ENCODE measurements around the gene LGR5. TPM values are rescaled to one million over a fixed set of nuclear protein-coding genes. Genes with fewer than 3 reads are reported as not detected.

LGR5 gene
- total and polyA plus RNA-seq, 9 of the 15 experiments (the other 6 are each of a cell fraction or from before 2014, with no cell fraction given): not detected

DNA sequence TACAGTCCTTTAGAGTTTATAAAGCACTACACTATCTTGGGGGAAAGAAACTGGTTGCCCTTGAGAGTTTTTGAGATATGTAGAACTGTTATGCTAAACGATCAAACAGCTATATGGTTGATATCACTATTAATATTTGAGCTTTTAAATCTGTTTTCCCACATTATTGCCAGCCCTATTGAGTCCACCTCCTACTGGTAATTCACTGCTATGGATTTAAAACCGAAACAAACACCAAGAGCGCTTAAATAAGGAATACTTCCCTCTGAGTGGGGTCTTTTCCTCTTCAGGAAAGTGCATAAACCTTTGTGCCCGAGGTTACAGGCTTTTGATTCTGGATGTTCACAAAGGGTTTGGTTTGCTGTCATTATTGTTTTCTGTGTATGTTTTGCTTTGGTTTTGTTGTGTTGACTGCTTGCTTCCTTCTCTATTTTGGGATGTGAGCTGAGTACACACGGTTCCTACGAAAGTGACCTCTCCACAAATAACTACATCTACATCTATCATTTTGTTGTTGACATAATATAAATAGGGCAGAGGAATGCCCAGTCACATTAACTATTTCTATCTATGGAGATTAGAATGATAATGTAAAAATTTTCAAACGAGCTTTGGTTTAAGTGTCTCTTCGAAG lies 44.8 kb downstream of the LGR5 start (continued):
- TF ChIP-seq, protein P1, sequence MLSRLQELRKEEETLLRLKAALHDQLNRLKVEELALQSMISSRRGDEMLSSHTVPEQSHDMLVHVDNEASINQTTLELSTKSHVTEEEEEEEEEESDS (CRISPR knock-in tag; IDR thresholded peaks at IDR 0.05): no peak
- TF ChIP-seq, protein P2, sequence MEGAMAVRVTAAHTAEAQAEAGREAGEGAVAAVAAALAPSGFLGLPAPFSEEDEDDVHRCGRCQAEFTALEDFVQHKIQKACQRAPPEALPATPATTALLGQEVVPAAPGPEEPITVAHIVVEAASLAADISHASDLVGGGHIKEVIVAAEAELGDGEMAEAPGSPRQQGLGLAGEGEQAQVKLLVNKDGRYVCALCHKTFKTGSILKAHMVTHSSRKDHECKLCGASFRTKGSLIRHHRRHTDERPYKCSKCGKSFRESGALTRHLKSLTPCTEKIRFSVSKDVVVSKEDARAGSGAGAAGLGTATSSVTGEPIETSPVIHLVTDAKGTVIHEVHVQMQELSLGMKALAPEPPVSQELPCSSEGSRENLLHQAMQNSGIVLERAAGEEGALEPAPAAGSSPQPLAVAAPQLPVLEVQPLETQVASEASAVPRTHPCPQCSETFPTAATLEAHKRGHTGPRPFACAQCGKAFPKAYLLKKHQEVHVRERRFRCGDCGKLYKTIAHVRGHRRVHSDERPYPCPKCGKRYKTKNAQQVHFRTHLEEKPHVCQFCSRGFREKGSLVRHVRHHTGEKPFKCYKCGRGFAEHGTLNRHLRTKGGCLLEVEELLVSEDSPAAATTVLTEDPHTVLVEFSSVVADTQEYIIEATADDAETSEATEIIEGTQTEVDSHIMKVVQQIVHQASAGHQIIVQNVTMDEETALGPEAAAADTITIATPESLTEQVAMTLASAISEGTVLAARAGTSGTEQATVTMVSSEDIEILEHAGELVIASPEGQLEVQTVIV (CRISPR knock-in tag; IDR thresholded peaks at IDR 0.05; ENCODE audit: borderline replicate concordance): no peak
- TF ChIP-seq EHMT2 (IDR thresholded peaks at IDR 0.05) (no peak), XRCC5 (IDR thresholded peaks at IDR 0.05; ENCODE audit: low read depth, low read length) (no peak), ZNF121 (CRISPR knock-in tag; conservative IDR thresholded peaks at IDR 0.05) (no peak), GTF2E2 (tag; IDR thresholded peaks at IDR 0.05) (no peak)
- TF ChIP-seq, protein P3, sequence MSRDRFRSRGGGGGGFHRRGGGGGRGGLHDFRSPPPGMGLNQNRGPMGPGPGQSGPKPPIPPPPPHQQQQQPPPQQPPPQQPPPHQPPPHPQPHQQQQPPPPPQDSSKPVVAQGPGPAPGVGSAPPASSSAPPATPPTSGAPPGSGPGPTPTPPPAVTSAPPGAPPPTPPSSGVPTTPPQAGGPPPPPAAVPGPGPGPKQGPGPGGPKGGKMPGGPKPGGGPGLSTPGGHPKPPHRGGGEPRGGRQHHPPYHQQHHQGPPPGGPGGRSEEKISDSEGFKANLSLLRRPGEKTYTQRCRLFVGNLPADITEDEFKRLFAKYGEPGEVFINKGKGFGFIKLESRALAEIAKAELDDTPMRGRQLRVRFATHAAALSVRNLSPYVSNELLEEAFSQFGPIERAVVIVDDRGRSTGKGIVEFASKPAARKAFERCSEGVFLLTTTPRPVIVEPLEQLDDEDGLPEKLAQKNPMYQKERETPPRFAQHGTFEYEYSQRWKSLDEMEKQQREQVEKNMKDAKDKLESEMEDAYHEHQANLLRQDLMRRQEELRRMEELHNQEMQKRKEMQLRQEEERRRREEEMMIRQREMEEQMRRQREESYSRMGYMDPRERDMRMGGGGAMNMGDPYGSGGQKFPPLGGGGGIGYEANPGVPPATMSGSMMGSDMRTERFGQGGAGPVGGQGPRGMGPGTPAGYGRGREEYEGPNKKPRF (IDR thresholded peaks at IDR 0.05; ENCODE audit: low read depth, low read length): no peak

Measured in K562 (cell line).